Measurements from ENCODE around the gene SPTBN1.

Gene SPTBN1

GRCh38 chr2:54475919-54476318 lies 19.8 kb downstream of the SPTBN1 start:
- intact Hi-C loops (cut with DNase I; ENCODE audit: low total_unique reads): no loop called here
- no peaks in the 10 kb centered on the region for H3K36me3 ChIP-seq
- H3K4me1 ChIP-seq: peaks cover 4 to 84% (median 32%) of the 10 kb centered on the region in 4 donors
- DNase-seq: no peak
- no peaks in the 10 kb centered on the region for H3K27me3 ChIP-seq
- no peak overlapping the region for H3K4me3 ChIP-seq
- no peaks in the 10 kb centered on the region for H3K9me3 ChIP-seq
- TF ChIP-seq, protein P1, sequence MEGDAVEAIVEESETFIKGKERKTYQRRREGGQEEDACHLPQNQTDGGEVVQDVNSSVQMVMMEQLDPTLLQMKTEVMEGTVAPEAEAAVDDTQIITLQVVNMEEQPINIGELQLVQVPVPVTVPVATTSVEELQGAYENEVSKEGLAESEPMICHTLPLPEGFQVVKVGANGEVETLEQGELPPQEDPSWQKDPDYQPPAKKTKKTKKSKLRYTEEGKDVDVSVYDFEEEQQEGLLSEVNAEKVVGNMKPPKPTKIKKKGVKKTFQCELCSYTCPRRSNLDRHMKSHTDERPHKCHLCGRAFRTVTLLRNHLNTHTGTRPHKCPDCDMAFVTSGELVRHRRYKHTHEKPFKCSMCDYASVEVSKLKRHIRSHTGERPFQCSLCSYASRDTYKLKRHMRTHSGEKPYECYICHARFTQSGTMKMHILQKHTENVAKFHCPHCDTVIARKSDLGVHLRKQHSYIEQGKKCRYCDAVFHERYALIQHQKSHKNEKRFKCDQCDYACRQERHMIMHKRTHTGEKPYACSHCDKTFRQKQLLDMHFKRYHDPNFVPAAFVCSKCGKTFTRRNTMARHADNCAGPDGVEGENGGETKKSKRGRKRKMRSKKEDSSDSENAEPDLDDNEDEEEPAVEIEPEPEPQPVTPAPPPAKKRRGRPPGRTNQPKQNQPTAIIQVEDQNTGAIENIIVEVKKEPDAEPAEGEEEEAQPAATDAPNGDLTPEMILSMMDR (IDR thresholded peaks at IDR 0.05): no peak
- no peak overlapping the region for H3K27ac ChIP-seq

DNA sequence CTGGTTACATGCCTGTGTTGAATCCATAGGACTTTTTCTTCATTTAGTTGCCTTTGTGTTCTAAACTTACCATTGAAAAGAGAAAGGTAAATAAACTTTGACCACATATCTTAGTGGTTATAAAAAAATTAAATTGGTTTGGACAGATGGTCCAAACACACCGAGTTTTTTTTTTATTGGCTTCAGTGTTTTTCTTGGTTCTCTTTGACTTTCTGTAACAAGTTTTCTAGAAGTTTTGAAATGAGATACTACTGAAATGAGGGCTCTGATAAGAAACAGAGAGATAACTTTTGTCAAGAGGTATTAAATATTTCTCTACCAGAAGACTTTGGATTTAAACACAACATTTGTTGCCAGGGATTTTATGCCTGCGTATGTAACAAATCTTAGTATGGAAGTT lies 20.7 kb downstream of the SPTBN1 start:
- peaks cover 0 to 84% (median 25%) of the 10 kb centered on the region in 4 donors for H3K4me1 ChIP-seq
- H3K9me3 ChIP-seq: no peaks in the 10 kb centered on the region
- H3K36me3 ChIP-seq: no peaks in the 10 kb centered on the region
- H3K27me3 ChIP-seq: no peaks in the 10 kb centered on the region
- H3K27ac ChIP-seq: peak overlapping the region in 1 of 2 donors; percentile 2
- intact Hi-C loops (cut with DNase I; ENCODE audit: low total_unique reads): no loop called here
- TF ChIP-seq, protein P1 (IDR thresholded peaks at IDR 0.05): no peak
- no peak overlapping the region for H3K4me3 ChIP-seq
- no peak for DNase-seq

DNA sequence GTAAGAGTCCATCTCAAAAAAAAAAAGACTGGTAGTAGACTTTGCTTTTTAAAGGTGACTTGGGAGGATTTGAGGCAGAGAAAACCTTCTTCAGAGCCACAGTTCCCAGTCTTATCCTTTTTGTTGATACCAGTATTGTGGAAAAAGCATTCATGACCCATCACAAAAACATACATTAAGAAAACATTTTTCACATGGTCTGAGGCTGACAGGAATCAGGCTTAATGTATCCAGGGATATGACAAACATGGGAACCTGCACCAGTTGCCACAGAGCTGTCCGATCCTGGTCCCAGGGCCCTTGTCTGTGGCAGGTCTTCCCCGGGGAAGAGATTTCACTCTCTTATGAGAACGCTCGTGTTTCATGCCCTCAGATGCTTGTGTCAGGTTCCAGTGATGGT lies 21.8 kb downstream of the SPTBN1 start:
- no peak for DNase-seq
- H3K9me3 ChIP-seq: no peaks in the 10 kb centered on the region
- H3K36me3 ChIP-seq: no peaks in the 10 kb centered on the region
- H3K27me3 ChIP-seq: no peaks in the 10 kb centered on the region
- TF ChIP-seq, protein P1 (IDR thresholded peaks at IDR 0.05): no peak
- H3K4me3 ChIP-seq: no peak overlapping the region
- H3K4me1 ChIP-seq: peaks cover 2 to 84% (median 32%) of the 10 kb centered on the region in 4 donors
- no peak overlapping the region for H3K27ac ChIP-seq
- intact Hi-C loops (cut with DNase I; ENCODE audit: low total_unique reads): no loop called here

DNA sequence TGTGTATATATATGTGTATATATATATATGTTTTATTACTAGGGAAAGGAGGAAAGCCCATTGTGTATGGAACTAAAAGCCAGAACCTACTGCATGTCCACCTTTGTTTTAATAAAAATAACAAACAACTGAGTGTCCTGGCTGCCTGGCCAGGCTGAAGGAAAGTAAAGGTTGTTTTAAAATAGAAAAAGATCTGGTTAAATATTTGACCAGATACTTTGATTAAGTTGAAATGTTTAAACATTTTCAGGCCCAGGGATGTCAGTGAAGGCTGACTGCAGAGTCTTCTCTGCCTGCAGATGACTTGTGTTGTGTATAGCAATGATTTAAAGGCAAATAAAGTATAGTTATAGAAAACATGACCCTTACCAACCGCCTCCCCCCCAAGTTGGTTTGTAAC lies 22.8 kb downstream of the SPTBN1 start:
- peaks cover 5 to 88% (median 40%) of the 10 kb centered on the region in 4 donors for H3K4me1 ChIP-seq
- H3K27ac ChIP-seq: no peak overlapping the region
- H3K36me3 ChIP-seq: no peaks in the 10 kb centered on the region
- intact Hi-C loops (cut with DNase I; ENCODE audit: low total_unique reads): no loop called here
- H3K4me3 ChIP-seq: no peak overlapping the region
- H3K27me3 ChIP-seq: no peaks in the 10 kb centered on the region
- DNase-seq: no peak
- no peaks in the 10 kb centered on the region for H3K9me3 ChIP-seq
- TF ChIP-seq, protein P1 (IDR thresholded peaks at IDR 0.05): no peak

DNA sequence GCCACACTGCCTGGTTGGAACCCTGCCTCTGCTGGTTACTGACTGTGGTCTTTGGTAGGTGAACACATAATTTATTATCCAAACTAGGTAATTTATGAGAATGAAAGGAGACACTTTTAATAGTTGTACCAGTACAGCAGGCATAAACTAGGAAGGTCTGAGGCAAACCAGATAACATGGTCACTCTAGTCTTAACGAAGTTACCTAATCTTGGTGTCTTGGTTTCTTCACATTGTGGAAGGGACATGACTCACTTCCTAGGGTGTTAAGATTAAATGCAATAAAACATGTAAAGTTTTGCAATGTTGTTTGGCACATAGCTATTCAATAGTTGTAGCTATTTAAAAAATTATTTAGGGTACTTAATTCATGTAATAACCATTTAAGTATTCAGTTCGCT lies 23.3 kb downstream of the SPTBN1 start:
- Histone ChIP-seq H3K4me3 (no peak overlapping the region), H3K4me1 (peaks cover 5 to 88% (median 43%) of the 10 kb centered on the region in 4 donors), H3K9me3 (no peaks in the 10 kb centered on the region), H3K27me3 (no peaks in the 10 kb centered on the region), H3K36me3 (no peaks in the 10 kb centered on the region), H3K27ac (no peak overlapping the region)
- TF ChIP-seq, protein P1 (IDR thresholded peaks at IDR 0.05): no peak
- DNase-seq: no peak
- intact Hi-C loops (cut with DNase I; ENCODE audit: low total_unique reads): no loop called here

DNA sequence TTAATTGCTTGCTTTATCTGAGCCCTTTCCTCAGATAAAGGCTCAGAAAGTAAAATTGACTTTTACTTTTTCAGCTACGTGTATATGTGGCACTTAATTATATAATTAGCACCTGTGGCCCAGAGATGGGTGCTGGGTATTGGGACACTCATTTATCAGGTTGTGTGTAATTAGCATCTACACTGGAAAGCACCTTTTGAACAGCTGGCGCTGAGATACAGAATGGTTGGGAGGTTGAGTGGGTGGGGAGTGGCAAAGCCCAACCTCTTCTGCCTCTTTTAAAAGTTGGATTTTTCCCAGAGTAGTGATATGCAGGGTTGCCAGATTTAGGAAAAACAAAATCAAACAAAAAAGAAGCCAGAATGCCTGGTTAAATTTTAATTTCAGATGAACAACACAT lies 23.9 kb downstream of the SPTBN1 start:
- intact Hi-C loops (cut with DNase I; ENCODE audit: low total_unique reads): no loop called here
- Histone ChIP-seq H3K4me3 (no peak overlapping the region), H3K27ac (no peak overlapping the region), H3K4me1 (peaks cover 5 to 85% (median 42%) of the 10 kb centered on the region in 4 donors), H3K36me3 (no peaks in the 10 kb centered on the region), H3K27me3 (no peaks in the 10 kb centered on the region), H3K9me3 (no peaks in the 10 kb centered on the region)
- TF ChIP-seq, protein P1 (IDR thresholded peaks at IDR 0.05): no peak
- DNase-seq: no peak

Measured in tibial artery (tissue), 4 donors.